K562 (cell line): ENCODE results near the gene ARL8A. TPM values are rescaled to one million over a fixed set of nuclear protein-coding genes. Genes with fewer than 3 reads are reported as not detected.

Experiments used
- BCOR ChIP-seq: fragments of 450-650 bp; IDR thresholded peaks from 2 replicates; pipeline ENCODE4 v1.6.1; 2016
- CBX3 ChIP-seq, 2 experiments: IDR thresholded peaks; 1 replicate in 1 of 2; 2 replicates in 1 of 2; pipeline ENCODE4 v1.6.1; 2012; ENCODE audit warnings: inconsistent platforms in 2 of 2, low read length in 2 of 2, borderline replicate concordance in 1 of 2, control low read depth in 1 of 2
- CHD4 ChIP-seq: fragments of 200-600 bp; sonication (generic); IDR thresholded peaks from 3 replicates; pipeline ENCODE4 v1.6.1; 2012; ENCODE audit warnings: low read depth, mild to moderate bottlenecking, mixed read lengths, low read length, inconsistent platforms; ENCODE audit not compliant: insufficient read depth, insufficient replicate concordance, poor library complexity, severe bottlenecking
- DIDO1 ChIP-seq: fragments of 450-650 bp; IDR thresholded peaks from 2 replicates; pipeline ENCODE4 v1.6.1; 2016; ENCODE audit warnings: low read depth, missing biosample characterization, missing genetic modification characterization
- ELF4 ChIP-seq: fragments of 450-650 bp; formaldehyde crosslinking; IDR thresholded peaks from 2 replicates; pipeline ENCODE4 v1.4.0; 2022; ENCODE audit warnings: missing genetic modification characterization
- ETV1 ChIP-seq: fragments of 450-650 bp; conservative IDR thresholded peaks from 2 replicates; pipeline ENCODE4 v1.6.1; 2016; ENCODE audit warnings: missing genetic modification characterization, control low read depth, low read depth, missing compliant biosample characterization
- FOXJ2 ChIP-seq: fragments of 200-800 bp; sonication (Bioruptor generic); IDR thresholded peaks from 2 replicates; pipeline ENCODE4 v1.6.1; 2016; ENCODE audit warnings: missing genetic modification characterization, missing compliant biosample characterization
- GABPA ChIP-seq: fragments of 200-800 bp; sonication (Bioruptor generic); conservative IDR thresholded peaks from 2 replicates; pipeline ENCODE4 v1.6.1; 2016; ENCODE audit warnings: low read depth, missing genetic modification characterization, missing compliant biosample characterization
- IFI16 ChIP-seq: fragments of 250-450 bp; sonication (Bioruptor Pico); IDR thresholded peaks from 2 replicates; pipeline ENCODE4 v2.1.2; 2022; ENCODE audit warnings: mild to moderate bottlenecking, inconsistent platforms
- KLF1 ChIP-seq: fragments of 450-650 bp; IDR thresholded peaks from 2 replicates; pipeline ENCODE4 v1.6.1; 2016; ENCODE audit warnings: missing genetic modification characterization, missing compliant biosample characterization
- KLF13 ChIP-seq: fragments of 450-650 bp; IDR thresholded peaks from 2 replicates; pipeline ENCODE4 v1.6.1; 2016; ENCODE audit warnings: missing genetic modification characterization, low read depth, mild to moderate bottlenecking, missing compliant biosample characterization, moderate library complexity, borderline replicate concordance
- MTA2 ChIP-seq: fragments of 450-650 bp; IDR thresholded peaks from 2 replicates; pipeline ENCODE4 v1.6.1; 2016; ENCODE audit warnings: low read depth
- MTA3 ChIP-seq: fragments of 450-650 bp; formaldehyde crosslinking; IDR thresholded peaks from 2 replicates; pipeline ENCODE4 v1.6.1; 2017; ENCODE audit warnings: mild to moderate bottlenecking, borderline replicate concordance
- NR3C1 ChIP-seq: sonication (generic); formaldehyde crosslinking; IDR thresholded peaks from 2 replicates; pipeline ENCODE4 v1.8.1; 2022; ENCODE audit warnings: missing genetic modification reagents
- PHTF2 ChIP-seq: fragments of 250-450 bp; sonication (Bioruptor Pico); IDR thresholded peaks from 2 replicates; pipeline ENCODE4 v1.5.0; 2021; ENCODE audit warnings: mild to moderate bottlenecking
- POLR2B ChIP-seq: fragments of 450-650 bp; IDR thresholded peaks from 2 replicates; pipeline ENCODE4 v1.6.1; 2018; ENCODE audit warnings: low read depth; ENCODE audit not compliant: partially characterized antibody
- POLR2G ChIP-seq: fragments of 200-400 bp; formaldehyde crosslinking; IDR thresholded peaks from 2 replicates; pipeline ENCODE4 v1.6.1; 2017; ENCODE audit warnings: low read depth, mild to moderate bottlenecking, antibody characterized with exemption, low read length, moderate library complexity
- RB1 ChIP-seq: fragments of 450-650 bp; IDR thresholded peaks from 2 replicates; pipeline ENCODE4 v1.6.1; 2017; ENCODE audit warnings: low read depth, mild to moderate bottlenecking
- RBM25 ChIP-seq: fragments of 200-400 bp; formaldehyde crosslinking; IDR thresholded peaks from 2 replicates; pipeline ENCODE4 v1.6.1; 2018; ENCODE audit warnings: low read length, low read depth, moderate library complexity; ENCODE audit not compliant: severe bottlenecking
- SETDB1 ChIP-seq: IDR thresholded peaks from one replicate; pipeline ENCODE4 v1.6.1; 2012; ENCODE audit warnings: low read length, control low read depth, inconsistent platforms
- SRSF9 ChIP-seq: fragments of 200-400 bp; formaldehyde crosslinking; IDR thresholded peaks from 2 replicates; pipeline ENCODE4 v1.6.1; 2017; ENCODE audit warnings: low read depth, low read length, borderline replicate concordance
- TEAD1 ChIP-seq, 2 experiments: fragments of 450-650 bp in 1 of 2; sonication (generic) in 1 of 2; formaldehyde crosslinking; IDR thresholded peaks; 2 replicates each; pipeline versions ENCODE4 v1.4.0 to v1.8.0; 2020 to 2022; ENCODE audit warnings: mild to moderate bottlenecking in 2 of 2, missing genetic modification reagents in 1 of 2
- ZBTB7A ChIP-seq: IDR thresholded peaks from 2 replicates; pipeline ENCODE4 v1.6.1; 2011; ENCODE audit warnings: low read depth, mild to moderate bottlenecking, low read length, moderate library complexity, borderline replicate concordance; ENCODE audit not compliant: control insufficient read depth
- ZNF12 ChIP-seq: sonication (generic); formaldehyde crosslinking; IDR thresholded peaks from 2 replicates; pipeline ENCODE4 v1.4.0; 2020; ENCODE audit warnings: mild to moderate bottlenecking, missing genetic modification reagents
- ZNF644 ChIP-seq: fragments of 200-800 bp; sonication (Bioruptor generic); IDR thresholded peaks from 2 replicates; pipeline ENCODE4 v1.6.1; 2016; ENCODE audit warnings: low read depth, missing genetic modification characterization, missing compliant biosample characterization
- ZNF668 ChIP-seq: fragments of 250-450 bp; sonication (Bioruptor Pico); IDR thresholded peaks from 2 replicates; pipeline ENCODE4 v1.8.0; 2022; ENCODE audit warnings: mild to moderate bottlenecking, inconsistent platforms
- ZNF76 ChIP-seq: fragments of 250-450 bp; sonication (Bioruptor Pico); IDR thresholded peaks from 2 replicates; pipeline ENCODE4 v1.4.0; 2020; ENCODE audit warnings: mild to moderate bottlenecking, moderate library complexity, borderline replicate concordance
- polyA plus RNA-seq, 8 experiments: library from polyadenylated mRNA; depleted of rRNA in 4 of 8; stranded (reverse) in 5 of 8; unstranded in 3 of 8; fragments of >200 nt; fragmentation: Nextera tagmentation in 2 of 8; fragmentation: Illumina TruSeq in 1 of 8; extraction: Ambion mirVana in 2 of 8; extraction: Trizol in 1 of 8; gene quantifications; 2 replicates each; pipeline versions ENCODE4 v1.2.1 to v1.2.3, GENCODE V29; 2011 to 2014; ENCODE audit warnings: inconsistent platforms in 1 of 8, missing spikeins in 1 of 8
- total RNA-seq, 7 experiments: library from RNA; depleted of rRNA in 6 of 7; stranded (reverse); fragments of >200 nt in 6 of 7; fragmentation: Illumina TruSeq in 2 of 7; extraction: Trizol in 2 of 7; gene quantifications; 2 replicates each; pipeline versions ENCODE4 v1.2.1 to v1.2.3, GENCODE V29; 2011 to 2021; ENCODE audit warnings: low replicate concordance in 1 of 7
- TF ChIP-seq, protein P1 (sequence below): fragments of 250-450 bp; sonication (Bioruptor Pico); IDR thresholded peaks from 2 replicates; pipeline ENCODE4 v1.4.0; 2020

Gene ARL8A
- total and polyA plus RNA-seq, 9 of the 15 experiments (the other 6 are each of a cell fraction or from before 2014, with no cell fraction given): 0.17 to 27.3 (median 15.6) TPM

DNA sequence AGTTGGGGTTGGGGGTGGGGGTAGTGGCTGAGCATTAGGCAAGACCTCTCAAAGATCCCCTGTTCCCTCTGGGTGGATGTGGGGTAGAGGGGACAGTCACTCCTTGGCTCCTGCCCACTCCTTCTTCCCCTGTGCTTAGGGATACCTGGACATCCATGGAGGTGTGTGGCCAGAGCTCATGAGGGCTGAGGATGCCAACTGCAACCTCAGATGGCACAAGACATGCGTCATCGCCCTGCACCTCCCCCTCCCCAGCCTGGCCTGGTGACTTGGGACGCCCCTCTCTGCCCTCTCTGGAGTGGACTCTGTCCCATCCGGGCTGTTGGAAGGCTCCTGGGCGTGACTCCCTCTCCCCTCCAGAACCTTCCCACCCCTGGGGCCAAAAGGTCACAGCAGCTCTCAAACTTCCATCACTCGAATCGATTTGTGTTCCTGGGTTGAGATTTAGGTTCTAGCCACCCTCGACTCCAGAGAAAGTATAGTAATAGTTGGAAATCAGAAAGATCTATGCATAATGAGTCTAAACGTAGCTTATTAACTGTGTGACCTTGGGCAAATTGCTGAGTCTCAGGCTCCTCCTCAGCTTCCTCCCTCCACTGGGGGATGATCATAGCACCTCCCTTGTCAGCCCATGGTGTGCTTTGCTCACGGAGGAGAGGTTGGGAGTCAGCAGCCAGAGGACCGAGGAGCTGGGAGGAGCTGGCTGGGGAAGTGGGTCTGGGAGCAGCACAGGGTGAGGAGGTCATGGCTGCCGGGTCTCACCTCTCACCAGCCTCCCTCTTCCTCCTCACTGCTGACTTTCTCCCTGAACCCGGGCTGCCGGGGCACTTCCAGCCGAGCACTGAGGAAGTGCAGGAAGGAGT lies 18.1 kb upstream of the ARL8A start (continued):
- 0 out of 2 replicates have a peak, but pooled peaks have one; percentile 1 for TF ChIP-seq ZNF644 (tag)
- TF ChIP-seq, protein P1, sequence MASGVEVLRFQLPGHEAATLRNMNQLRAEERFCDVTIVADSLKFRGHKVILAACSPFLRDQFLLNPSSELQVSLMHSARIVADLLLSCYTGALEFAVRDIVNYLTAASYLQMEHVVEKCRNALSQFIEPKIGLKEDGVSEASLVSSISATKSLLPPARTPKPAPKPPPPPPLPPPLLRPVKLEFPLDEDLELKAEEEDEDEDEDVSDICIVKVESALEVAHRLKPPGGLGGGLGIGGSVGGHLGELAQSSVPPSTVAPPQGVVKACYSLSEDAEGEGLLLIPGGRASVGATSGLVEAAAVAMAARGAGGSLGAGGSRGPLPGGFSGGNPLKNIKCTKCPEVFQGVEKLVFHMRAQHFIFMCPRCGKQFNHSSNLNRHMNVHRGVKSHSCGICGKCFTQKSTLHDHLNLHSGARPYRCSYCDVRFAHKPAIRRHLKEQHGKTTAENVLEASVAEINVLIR: no peak
- TF ChIP-seq POLR2B: peak; percentile 64
- no peak for TF ChIP-seq SRSF9
- TF ChIP-seq POLR2G: peak; percentile 63
- TF ChIP-seq IFI16: no peak
- TF ChIP-seq ETV1 (tag): peak; percentile 20
- no peak for TF ChIP-seq RBM25
- TF ChIP-seq MTA3: peak; percentile 61; the same call in 1 of the 2 replicates
- no peak for TF ChIP-seq CBX3 (IDR thresholded peaks at IDR 0.05; ENCODE audit: borderline replicate concordance in 1 of 2, low read length in 2 of 2)
- no peak for TF ChIP-seq ZNF76 (CRISPR knock-in tag)
- peak; percentile 12; the same call in 1 of the 2 replicates for TF ChIP-seq ZBTB7A
- TF ChIP-seq KLF1: no peak
- no peak for TF ChIP-seq DIDO1
- TF ChIP-seq ZNF12 (CRISPR knock-in tag): no peak
- 0 out of 2 replicates have a peak, but pooled peaks have one; percentile 8 for TF ChIP-seq KLF13
- TF ChIP-seq ZNF668 (CRISPR knock-in tag): 0 out of 2 replicates have a peak, but pooled peaks have one; percentile 20
- no peak for TF ChIP-seq PHTF2 (CRISPR knock-in tag)
- peak; percentile 58; the same call in 1 of the 2 replicates for TF ChIP-seq GABPA (tag)
- no peak for TF ChIP-seq CHD4
- no peak for TF ChIP-seq SETDB1
- TF ChIP-seq FOXJ2 (tag): 0 out of 2 replicates have a peak, but pooled peaks have one; percentile 33
- TF ChIP-seq MTA2: no peak
- TF ChIP-seq BCOR: no peak
- no peak for TF ChIP-seq NR3C1 (CRISPR knock-in tag)
- TF ChIP-seq TEAD1 (CRISPR knock-in tag; IDR thresholded peaks at IDR 0.05): 0 out of 4 replicates have a peak, but pooled peaks of 1 of the 2 experiments have one; percentile 47
- peak; percentile 64; the same call in 1 of the 2 replicates for TF ChIP-seq ELF4 (CRISPR knock-in tag)
- TF ChIP-seq RB1: no peak
